A673 (cell line): Measurements from ENCODE around the gene TRAPPC10. TPM values are rescaled to one million over a fixed set of nuclear protein-coding genes. Genes with fewer than 3 reads are reported as not detected.

ENCODE experiments used
- BruUV-seq: library from RNA; stranded (reverse); fragments of 400-500 nt; replicated peaks from 2 replicates; lab custom pipeline; 2021; lab: Mats Ljungman, UMichigan
- CTCF ChIA-PET: fragments of 300-600 bp; sonication (Branson Sonifier 250); formaldehyde crosslinking; loops from one replicate; lab custom pipeline; 2022; ENCODE audit warnings: antibody characterized with exemption; lab: Charles Lee
- POLR2A ChIA-PET: fragments of 300-600 bp; sonication (Branson Sonifier 250); formaldehyde crosslinking; loops from one replicate; lab custom pipeline; 2022; ENCODE audit warnings: antibody characterized with exemption; ENCODE audit not compliant: low non-redundant PET; lab: Charles Lee
- DNase-seq: peaks from one replicate; pipeline ENCODE4 v3.0.0-alpha.2; 2015; ENCODE audit warnings: low spot score
- H3K27ac ChIP-seq: fragments of 200-600 bp; sonication (generic); 2 replicates; pipeline ENCODE4 v1.5.1; 2016; ENCODE audit warnings: mixed run types, low read depth, mild to moderate bottlenecking, mixed read lengths, antibody characterized with exemption, low read length; ENCODE audit not compliant: poor library complexity, severe bottlenecking
- H3K27me3 ChIP-seq: fragments of 200-600 bp; sonication (generic); replicated peaks from 2 replicates; pipeline ENCODE4 v1.6.1; 2017; ENCODE audit warnings: mixed run types, low read depth, mild to moderate bottlenecking, mixed read lengths, antibody characterized with exemption, low read length; ENCODE audit not compliant: insufficient read depth, poor library complexity
- H3K36me3 ChIP-seq: fragments of 200-600 bp; sonication (generic); 2 replicates; pipeline ENCODE4 v1.6.1; 2016; ENCODE audit warnings: mixed run types, mild to moderate bottlenecking, mixed read lengths, antibody characterized with exemption, low read length; ENCODE audit not compliant: insufficient read depth, poor library complexity, severe bottlenecking
- H3K4me1 ChIP-seq: fragments of 200-600 bp; sonication (generic); 2 replicates; pipeline ENCODE4 v1.6.1; 2017; ENCODE audit warnings: mixed run types, mild to moderate bottlenecking, mixed read lengths, antibody characterized with exemption, low read length; ENCODE audit not compliant: insufficient read depth, poor library complexity, severe bottlenecking
- H3K4me3 ChIP-seq: fragments of 200-600 bp; sonication (generic); 2 replicates; pipeline ENCODE4 v1.5.1; 2016; ENCODE audit warnings: low read depth, mixed run types, mild to moderate bottlenecking, mixed read lengths, low read length; ENCODE audit not compliant: poor library complexity, severe bottlenecking
- H3K9me3 ChIP-seq: fragments of 200-600 bp; sonication (generic); 2 replicates; pipeline ENCODE4 v1.6.1; 2016; ENCODE audit warnings: mixed run types, low read depth, mild to moderate bottlenecking, mixed read lengths, antibody characterized with exemption, low read length; ENCODE audit not compliant: poor library complexity, severe bottlenecking
- EZH2 ChIP-seq: fragments of 200-600 bp; sonication (generic); IDR thresholded peaks from 2 replicates; pipeline ENCODE4 v1.6.1; 2017; ENCODE audit warnings: borderline replicate concordance, low read depth, mild to moderate bottlenecking, mixed read lengths, antibody characterized with exemption, low read length; ENCODE audit not compliant: poor library complexity, severe bottlenecking
- intact Hi-C: fragments of 100-400 bp; cut with micrococcal nuclease; formaldehyde crosslinking; loops from one replicate; pipeline ENCODE4 v1.10.0; 2022; ENCODE audit not compliant: unreplicated experiment
- total RNA-seq: library from RNA; stranded (reverse); gene quantifications from 2 replicates; pipeline ENCODE4 v1.2.3, GENCODE V29; 2021
- TF ChIP-seq, protein P1 (sequence below): fragments of 300-800, 200-600 bp; sonication (generic); conservative IDR thresholded peaks from 2 replicates; pipeline ENCODE4 v1.5.1; 2017; ENCODE audit warnings: low read depth, mild to moderate bottlenecking, antibody characterized with exemption, low read length, moderate library complexity, mixed read lengths

Gene TRAPPC10
- total RNA-seq, 1 experiment from 2014 or later, result 51.4 TPM

DNA sequence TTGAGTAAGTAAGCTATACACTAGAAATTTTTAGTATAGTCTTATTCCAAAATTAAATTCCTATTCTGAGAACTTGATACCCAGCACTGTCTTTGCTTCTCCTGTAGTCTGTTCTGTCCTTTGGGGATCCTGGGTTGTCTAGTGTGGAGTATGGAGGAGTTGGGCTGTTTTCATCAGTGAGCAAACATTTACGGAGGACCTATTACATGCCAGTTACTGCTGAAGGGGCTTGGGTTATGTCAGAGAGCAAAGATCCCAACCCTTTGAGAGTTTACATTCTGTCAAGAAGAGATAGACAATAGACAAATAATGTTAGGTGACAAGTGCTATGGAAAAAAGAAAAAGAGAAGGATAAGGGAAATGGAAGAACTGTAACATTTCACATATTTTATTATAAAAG lies 9.0 kb downstream of the TRAPPC10 start:
- Histone ChIP-seq H3K27me3 (no peaks in the 10 kb centered on the region), H3K27ac (no peak overlapping the region), H3K4me1 (peaks cover 23% of the 10 kb centered on the region), H3K4me3 (no peak overlapping the region), H3K9me3 (no peaks in the 10 kb centered on the region), H3K36me3 (no peaks in the 10 kb centered on the region)
- TF ChIP-seq, protein P1, sequence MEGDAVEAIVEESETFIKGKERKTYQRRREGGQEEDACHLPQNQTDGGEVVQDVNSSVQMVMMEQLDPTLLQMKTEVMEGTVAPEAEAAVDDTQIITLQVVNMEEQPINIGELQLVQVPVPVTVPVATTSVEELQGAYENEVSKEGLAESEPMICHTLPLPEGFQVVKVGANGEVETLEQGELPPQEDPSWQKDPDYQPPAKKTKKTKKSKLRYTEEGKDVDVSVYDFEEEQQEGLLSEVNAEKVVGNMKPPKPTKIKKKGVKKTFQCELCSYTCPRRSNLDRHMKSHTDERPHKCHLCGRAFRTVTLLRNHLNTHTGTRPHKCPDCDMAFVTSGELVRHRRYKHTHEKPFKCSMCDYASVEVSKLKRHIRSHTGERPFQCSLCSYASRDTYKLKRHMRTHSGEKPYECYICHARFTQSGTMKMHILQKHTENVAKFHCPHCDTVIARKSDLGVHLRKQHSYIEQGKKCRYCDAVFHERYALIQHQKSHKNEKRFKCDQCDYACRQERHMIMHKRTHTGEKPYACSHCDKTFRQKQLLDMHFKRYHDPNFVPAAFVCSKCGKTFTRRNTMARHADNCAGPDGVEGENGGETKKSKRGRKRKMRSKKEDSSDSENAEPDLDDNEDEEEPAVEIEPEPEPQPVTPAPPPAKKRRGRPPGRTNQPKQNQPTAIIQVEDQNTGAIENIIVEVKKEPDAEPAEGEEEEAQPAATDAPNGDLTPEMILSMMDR, result no peak
- TF ChIP-seq EZH2, result no peak
- no peak for DNase-seq
- CTCF ChIA-PET, result no interaction called here
- intact Hi-C loops, result no loop called here
- BruUV-seq, result no TSS peak
- POLR2A ChIA-PET, result no interaction called here

DNA sequence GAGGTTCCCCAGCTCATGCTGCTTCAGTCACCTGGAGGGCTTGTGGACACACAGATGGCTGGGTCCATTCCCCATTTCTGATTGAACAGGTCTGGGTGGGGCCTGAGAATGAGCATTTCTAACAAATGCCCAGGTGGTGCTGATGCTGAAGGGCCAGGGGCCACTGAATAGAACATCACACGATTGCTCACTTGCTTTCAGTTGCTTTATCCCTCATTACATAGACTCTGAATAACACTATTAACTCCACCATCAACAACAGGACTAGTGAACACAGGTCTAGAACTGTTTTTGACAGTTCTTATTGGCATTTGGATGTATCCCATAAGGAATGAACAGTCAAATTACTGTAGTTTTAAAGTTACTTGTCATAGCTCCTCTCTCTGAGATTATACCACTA lies 12.1 kb downstream of the TRAPPC10 start:
- H3K4me3 ChIP-seq, result no peak overlapping the region
- ChIA-PET POLR2A (interaction anchor here (0.8 kb wide), 1 partner anchor 9 kb away, joined by 3 read pairs; no protein-coding TSS in a partner anchor), CTCF (no interaction called here)
- intact Hi-C loops, result no loop called here
- H3K4me1 ChIP-seq, result peaks cover 52% of the 10 kb centered on the region
- H3K9me3 ChIP-seq, result no peaks in the 10 kb centered on the region
- no peak overlapping the region for H3K27ac ChIP-seq
- DNase-seq, result no peak
- TF ChIP-seq EZH2, result no peak
- TF ChIP-seq, protein P1, result no peak
- H3K36me3 ChIP-seq, result no peaks in the 10 kb centered on the region
- H3K27me3 ChIP-seq, result no peaks in the 10 kb centered on the region
- no TSS peak for BruUV-seq

DNA sequence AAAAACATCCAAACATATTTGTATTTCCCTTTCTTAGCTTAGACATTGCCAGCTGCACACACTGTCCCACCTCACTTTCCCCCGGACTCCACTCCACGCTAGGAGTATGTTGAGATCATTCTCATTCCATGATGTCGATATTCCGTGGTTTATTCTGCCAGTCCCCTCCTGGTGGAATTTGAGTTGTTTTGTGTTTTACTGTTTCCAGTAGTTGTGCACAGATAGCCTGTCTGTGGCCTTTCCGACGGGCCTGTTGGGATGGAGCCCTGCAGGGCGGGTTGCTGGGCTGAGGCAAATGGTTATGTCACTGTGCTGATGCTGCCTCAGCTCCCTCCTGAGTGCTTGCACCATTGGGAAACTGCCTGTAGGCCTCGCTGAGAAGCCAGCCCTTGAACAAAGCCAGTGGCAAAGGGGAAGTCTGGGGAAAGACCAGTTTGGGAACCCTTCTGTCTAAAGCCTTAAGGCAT lies 12.8 kb downstream of the TRAPPC10 start:
- no peaks in the 10 kb centered on the region for H3K27me3 ChIP-seq
- intact Hi-C loops, result no loop called here
- no peak for DNase-seq
- H3K36me3 ChIP-seq, result no peaks in the 10 kb centered on the region
- peak overlapping the region; percentile 81 for H3K27ac ChIP-seq
- TF ChIP-seq EZH2, result no peak
- TF ChIP-seq, protein P1, result no peak
- H3K9me3 ChIP-seq, result no peaks in the 10 kb centered on the region
- no peak overlapping the region for H3K4me3 ChIP-seq
- CTCF ChIA-PET, result no interaction called here
- H3K4me1 ChIP-seq, result peaks cover 55% of the 10 kb centered on the region
- POLR2A ChIA-PET, result interaction anchor here (0.6 to 0.8 kb wide), 2 partner anchors 10 to 253 kb away, joined by 3 to 11 read pairs; no protein-coding TSS in a partner anchor
- no TSS peak for BruUV-seq
